HepG2 (cell line): Measurements from ENCODE around the gene CSPG5. TPM values are rescaled to one million over a fixed set of nuclear protein-coding genes. Genes with fewer than 3 reads are reported as not detected.

ENCODE experiments used
- ATF7-NPFF ChIP-seq: sonication (generic); formaldehyde crosslinking; IDR thresholded peaks from 2 replicates; pipeline ENCODE4 v1.8.1; 2023; ENCODE audit warnings: mild to moderate bottlenecking, low read depth, missing genetic modification reagents, moderate library complexity
- ELF1 ChIP-seq: sonication (generic); formaldehyde crosslinking; IDR thresholded peaks from 2 replicates; pipeline ENCODE4 v1.4.0; 2020; ENCODE audit warnings: missing genetic modification reagents
- ELF3 ChIP-seq: IDR thresholded peaks from 2 replicates; pipeline ENCODE4 v1.6.1; 2016; ENCODE audit warnings: missing genetic modification reagents, missing compliant biosample characterization
- HNRNPL ChIP-seq: fragments of 200-400 bp; formaldehyde crosslinking; IDR thresholded peaks from 2 replicates; pipeline ENCODE4 v1.6.1; 2017; ENCODE audit warnings: mild to moderate bottlenecking, low read depth, low read length
- LBX2 ChIP-seq: sonication (generic); formaldehyde crosslinking; IDR thresholded peaks from 2 replicates; pipeline ENCODE4 v1.5.0; 2020; ENCODE audit warnings: missing genetic modification reagents, mild to moderate bottlenecking, borderline replicate concordance
- MAX ChIP-seq: IDR thresholded peaks from 2 replicates; pipeline ENCODE4 v1.6.1; 2012; ENCODE audit warnings: inconsistent platforms
- POGK ChIP-seq: sonication (generic); formaldehyde crosslinking; conservative IDR thresholded peaks from 2 replicates; pipeline ENCODE4 v1.8.0; 2022; ENCODE audit warnings: mild to moderate bottlenecking, moderate library complexity, missing genetic modification reagents
- PRDM15 ChIP-seq: sonication (generic); formaldehyde crosslinking; IDR thresholded peaks from 2 replicates; pipeline ENCODE4 v1.4.0; 2020; ENCODE audit warnings: missing genetic modification reagents
- RNF2 ChIP-seq: fragments of 450-650 bp; conservative IDR thresholded peaks from 2 replicates; pipeline ENCODE4 v1.6.1; 2016; ENCODE audit warnings: low read depth
- SOX6 ChIP-seq, 2 experiments: fragments of 450-650 bp in 1 of 2; sonication (generic) in 1 of 2; formaldehyde crosslinking in 1 of 2; IDR thresholded peaks; 2 replicates each; pipeline versions ENCODE4 v1.4.0 to v1.6.1; 2017 to 2020; ENCODE audit warnings: antibody characterized with exemption in 1 of 2, mild to moderate bottlenecking in 1 of 2, missing genetic modification reagents in 1 of 2
- THAP11 ChIP-seq: IDR thresholded peaks from 2 replicates; pipeline ENCODE4 v1.6.1; 2016; ENCODE audit warnings: missing biosample characterization, missing genetic modification reagents
- TSC22D2 ChIP-seq: sonication (generic); formaldehyde crosslinking; IDR thresholded peaks from 2 replicates; pipeline ENCODE4 v1.5.1; 2020; ENCODE audit warnings: missing genetic modification reagents, mild to moderate bottlenecking, borderline replicate concordance
- ZBED4 ChIP-seq: sonication (generic); formaldehyde crosslinking; IDR thresholded peaks from 2 replicates; pipeline ENCODE4 v1.4.0; 2020; ENCODE audit warnings: missing genetic modification reagents, borderline replicate concordance
- ZFY ChIP-seq: sonication (generic); formaldehyde crosslinking; IDR thresholded peaks from 2 replicates; pipeline ENCODE4 v1.4.0; 2020; ENCODE audit warnings: missing genetic modification reagents
- ZNF768 ChIP-seq: sonication (generic); formaldehyde crosslinking; IDR thresholded peaks from 2 replicates; pipeline ENCODE4 v1.4.0; 2020; ENCODE audit warnings: missing genetic modification reagents
- polyA plus RNA-seq, 8 experiments: library from polyadenylated mRNA; depleted of rRNA in 3 of 8; stranded (reverse) in 7 of 8; unstranded in 1 of 8; fragments of >200 nt; fragmentation: Illumina TruSeq in 4 of 8; extraction: Trizol in 4 of 8; gene quantifications; 2 replicates each; pipeline versions ENCODE4 v1.2.1 to v1.2.3, GENCODE V29; 2011 to 2016; ENCODE audit warnings: low read depth in 4 of 8, missing spikeins in 1 of 8, mixed read lengths in 1 of 8; ENCODE audit not compliant: insufficient read depth in 1 of 8
- total RNA-seq, 5 experiments: library from RNA; depleted of rRNA; stranded (reverse); fragments of >200 nt; fragmentation: Illumina TruSeq; extraction: Trizol; gene quantifications; 2 replicates each; pipeline ENCODE4 v1.2.3, GENCODE V29; 2016; ENCODE audit warnings: low read depth in 1 of 5

Gene CSPG5
- total and polyA plus RNA-seq, 2 of the 13 experiments (the other 11 are each of a cell fraction or from before 2014, with no cell fraction given) = 0.07 to 0.15 TPM

- 0 out of 2 replicates have a peak, but pooled peaks have one; percentile 24 for TF ChIP-seq ZBED4 (CRISPR knock-in tag)
- TF ChIP-seq ELF1 (CRISPR knock-in tag) = peak; percentile 49; the same call in 1 of the 2 replicates
- peak; percentile 84 for TF ChIP-seq PRDM15 (CRISPR knock-in tag)
- TF ChIP-seq ELF3 (CRISPR knock-in tag) = 0 out of 2 replicates have a peak, but pooled peaks have one; percentile 10
- no peak for TF ChIP-seq SOX6 (IDR thresholded peaks at IDR 0.05)
- TF ChIP-seq SOX6 (CRISPR knock-in tag; IDR thresholded peaks at IDR 0.05) = 0 out of 2 replicates have a peak, but pooled peaks have one; percentile 20
- peak; percentile 84 for TF ChIP-seq HNRNPL
- TF ChIP-seq THAP11 (CRISPR knock-in tag) = no peak
- TF ChIP-seq ATF7-NPFF = no peak; the same call in 1 of the 2 replicates
- 0 out of 2 replicates have a peak, but pooled peaks have one; percentile 16 for TF ChIP-seq POGK (CRISPR knock-in tag)
- TF ChIP-seq ZNF768 (CRISPR knock-in tag) = peak; percentile 51; the same call in 1 of the 2 replicates
- peak; percentile 78; the same call in 1 of the 2 replicates for TF ChIP-seq ZFY (CRISPR knock-in tag)
- peak; percentile 86 for TF ChIP-seq MAX
- no peak; the same call in 1 of the 2 replicates for TF ChIP-seq LBX2 (CRISPR knock-in tag)
- TF ChIP-seq RNF2 = peak; percentile 35; the same call in 1 of the 2 replicates
- no peak for TF ChIP-seq TSC22D2 (CRISPR knock-in tag)
Observed at GRCh38 chr3:47542471-47543173, 36.0 kb downstream of the CSPG5 start (continued).
